GM21515 (cell line): ENCODE results near the gene FRS3.
"Not testable (repeated sequence)": the region's sequence is repeated elsewhere in the genome, so short reads cannot be mapped to it uniquely, and the experiment has no call there.

ENCODE experiments used
- ATAC-seq: cut with Tn5 transposase; IDR thresholded peaks from one replicate; pipeline ENCODE4 v1.9.1; 2021; ENCODE audit not compliant: unreplicated experiment

Gene FRS3

GRCh38 chr6:41770381-41771057 lies 9.2 kb downstream of the FRS3 start:
- ATAC-seq = no peak

DNA sequence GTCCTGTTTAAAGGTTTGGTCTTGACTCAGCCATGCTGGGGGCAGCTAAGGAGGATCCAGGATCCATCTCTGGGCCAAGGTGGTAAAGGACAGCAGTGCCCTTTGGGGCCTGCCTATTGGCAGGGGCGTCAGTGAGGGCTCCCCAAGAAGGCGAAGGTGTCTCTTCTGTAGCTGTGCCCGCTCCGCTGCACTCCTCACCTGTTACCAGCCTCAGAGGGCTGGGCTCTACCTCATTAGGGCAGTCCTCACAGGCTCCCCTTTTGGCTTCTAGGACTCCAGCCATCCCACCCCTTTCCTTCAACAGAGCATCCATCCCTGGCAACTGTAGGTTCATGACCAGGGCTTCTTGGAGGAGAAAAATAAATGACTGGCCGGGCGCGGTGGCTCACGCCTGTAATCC lies 10.3 kb downstream of the FRS3 start:
- no peak for ATAC-seq

GRCh38 chr6:41768545-41769308 lies 11.0 kb downstream of the FRS3 start:
- ATAC-seq = no peak

DNA sequence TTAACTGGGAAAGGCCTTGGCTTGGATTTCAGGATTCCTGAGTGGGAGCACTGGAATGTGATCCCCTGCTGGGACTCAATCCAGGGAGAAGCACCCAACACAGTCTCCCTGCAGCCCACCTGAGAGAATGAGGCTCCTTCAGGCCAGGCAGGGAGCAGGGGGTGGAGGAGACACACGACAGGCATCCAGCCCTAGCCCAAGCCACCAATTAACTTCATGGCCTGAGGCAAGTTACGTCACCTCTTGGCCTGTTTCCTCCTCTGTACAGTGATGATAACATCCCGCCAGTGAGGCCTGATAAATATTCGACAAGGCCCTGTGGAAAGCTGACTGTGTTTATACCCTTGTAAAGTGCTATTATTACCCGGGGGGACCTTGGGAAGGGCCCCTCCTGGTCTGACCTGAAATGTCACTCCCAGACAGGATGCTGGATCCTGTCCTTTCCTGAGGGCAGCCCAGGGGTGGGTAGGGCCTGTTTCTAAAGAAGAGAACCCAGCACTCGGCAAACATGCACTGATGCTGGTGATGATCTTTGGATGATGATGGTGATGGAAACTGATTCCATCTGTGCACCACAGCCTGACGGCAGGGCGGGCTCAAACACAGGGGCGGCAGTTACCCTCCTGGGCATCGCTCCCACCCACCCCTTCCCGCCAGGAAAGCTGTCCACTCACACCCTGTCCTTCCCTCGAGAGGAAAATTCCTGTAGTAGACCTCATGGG lies 12.4 kb downstream of the FRS3 start:
- ATAC-seq = no peak

GRCh38 chr6:41766043-41766664 lies 13.5 kb downstream of the FRS3 start:
- not testable (repeated sequence) for ATAC-seq

DNA sequence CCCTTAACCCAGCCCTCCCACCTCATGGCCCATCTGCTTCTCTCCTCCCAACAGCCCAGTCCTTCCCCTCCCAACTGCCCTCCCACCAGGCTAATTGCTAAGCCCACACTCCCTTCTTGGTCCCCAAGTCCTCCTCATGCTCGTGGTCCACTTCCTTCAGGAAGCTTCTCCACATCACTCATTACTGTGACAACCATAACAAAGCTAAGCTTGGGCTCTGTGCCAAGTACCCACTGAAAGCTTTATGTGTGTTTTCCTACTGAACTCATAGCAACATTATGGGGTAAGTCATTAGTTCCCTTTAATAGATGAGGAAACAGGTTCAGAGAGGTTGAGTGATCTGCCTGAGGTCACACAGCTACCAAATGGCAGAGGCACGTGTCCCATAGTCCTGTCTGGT lies 16.2 kb downstream of the FRS3 start:
- no peak for ATAC-seq

DNA sequence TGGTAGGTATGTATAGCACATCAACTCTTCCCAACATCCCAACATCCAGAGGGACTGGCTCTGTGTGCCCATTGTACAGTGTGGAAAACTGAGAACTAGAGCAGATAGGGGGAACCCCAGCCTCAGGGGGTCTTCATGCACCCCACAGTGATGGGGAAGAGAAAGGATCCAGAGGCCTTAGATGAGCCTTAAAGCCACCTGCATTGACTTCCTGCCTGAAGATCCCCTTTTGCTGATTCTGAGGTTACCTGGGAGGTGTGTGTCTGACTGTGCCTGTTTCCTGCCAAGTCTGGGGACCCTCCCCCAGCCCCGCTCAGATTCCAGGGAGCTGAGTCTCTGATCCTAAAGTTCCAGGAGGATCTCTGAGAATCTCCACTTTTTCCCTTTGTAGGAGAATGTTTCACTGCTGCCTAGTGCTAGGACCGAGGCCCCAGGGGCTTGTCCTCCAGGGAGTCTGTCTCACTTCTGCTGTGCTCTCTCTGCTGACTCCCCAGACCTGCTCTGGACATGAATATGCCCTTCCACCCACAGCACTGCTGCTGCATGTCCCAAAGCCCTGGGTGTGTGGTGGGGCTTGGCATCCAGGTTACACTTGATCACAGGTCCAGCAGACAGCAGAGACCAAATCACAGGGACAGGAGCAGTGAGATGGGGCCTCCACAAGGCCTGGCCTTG lies 19.7 kb downstream of the FRS3 start:
- no peak for ATAC-seq

DNA sequence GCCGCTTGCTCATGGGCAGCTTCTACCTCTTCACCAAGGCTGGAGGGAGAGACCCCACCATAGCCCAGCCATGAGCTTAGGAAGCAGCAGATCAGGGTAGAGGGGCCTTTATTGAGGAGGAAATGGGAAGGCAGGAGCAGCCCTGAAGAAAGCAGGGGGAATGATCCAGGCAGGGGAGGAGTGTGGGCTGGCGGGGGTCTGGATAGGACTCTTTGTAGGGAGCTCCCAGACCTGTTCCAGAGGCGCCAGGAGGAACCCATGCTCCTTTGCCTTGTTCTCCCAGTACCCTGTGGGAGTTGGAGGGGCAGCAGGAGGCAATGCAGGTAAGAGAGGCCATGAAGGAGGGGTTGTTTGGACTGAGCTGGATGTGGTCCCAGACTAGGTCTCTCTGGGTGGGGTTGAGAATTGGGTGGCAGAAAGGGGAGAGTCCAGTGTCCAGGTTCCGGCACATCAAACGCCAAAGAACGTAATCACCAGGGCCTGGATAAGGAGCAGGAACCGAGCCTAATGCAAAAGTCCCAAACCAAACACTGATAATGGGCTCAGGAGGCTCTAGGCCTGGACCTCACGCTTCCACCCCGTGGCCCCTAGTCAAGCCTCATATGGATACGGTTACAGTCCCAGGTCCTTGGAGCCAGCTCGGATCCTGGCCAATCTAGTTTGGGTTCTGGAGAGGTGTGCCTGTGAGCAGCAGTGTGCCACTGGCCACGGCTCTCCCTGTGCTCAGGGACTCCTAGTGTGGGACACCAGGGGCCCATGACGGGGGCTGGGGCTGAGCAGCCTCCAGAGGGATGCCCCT lies 20.4 kb downstream of the FRS3 start:
- no peak for ATAC-seq

DNA sequence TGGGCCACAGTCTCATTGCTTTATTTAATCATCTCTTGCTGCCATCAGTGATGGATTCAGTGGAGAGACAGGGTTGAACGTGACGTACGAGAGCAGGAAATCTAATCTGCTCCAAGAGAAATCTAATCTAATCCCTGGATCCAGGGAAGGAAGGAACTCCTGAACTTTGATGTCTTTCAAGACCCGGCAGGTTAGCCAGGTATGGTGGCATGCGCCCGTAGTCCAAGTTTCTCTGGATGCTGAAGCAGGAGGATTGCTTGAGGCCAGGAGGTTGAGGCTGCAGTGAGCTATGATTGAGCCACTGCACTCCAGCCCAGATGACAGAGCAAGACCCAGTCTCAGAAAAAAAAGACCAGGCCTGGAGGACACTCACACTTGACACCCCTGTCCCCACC lies 21.1 kb downstream of the FRS3 start:
- no peak for ATAC-seq

GRCh38 chr6:41757931-41758640 lies 21.6 kb downstream of the FRS3 start:
- no peak for ATAC-seq

- no peak for ATAC-seq
Observed at GRCh38 chr6:41757271-41757670, 22.4 kb downstream of the FRS3 start.

GRCh38 chr6:41756354-41756753 lies 23.3 kb downstream of the FRS3 start:
- no peak for ATAC-seq

DNA sequence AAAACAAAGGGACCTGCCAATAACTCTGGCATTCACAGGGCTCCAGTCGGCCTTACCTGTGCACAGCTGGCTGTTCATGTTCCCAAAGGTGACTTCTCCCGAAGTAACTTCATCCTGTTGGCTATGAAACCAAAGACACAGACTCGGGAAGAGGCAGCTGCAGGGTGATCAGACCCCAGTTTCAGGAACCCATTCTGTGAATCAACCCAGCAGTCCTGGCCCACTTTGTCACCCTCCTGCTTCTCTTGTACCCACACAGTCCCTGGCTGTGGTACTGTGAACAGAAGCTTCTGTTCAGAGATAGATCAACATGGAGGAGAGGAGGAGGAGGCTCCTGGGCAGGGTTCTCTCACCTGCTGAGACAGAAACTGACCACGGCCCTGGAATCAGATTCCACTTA lies 23.8 kb downstream of the FRS3 start:
- ATAC-seq = no peak

- no peak for ATAC-seq
Observed at GRCh38 chr6:41750374-41750773, 29.3 kb downstream of the FRS3 start.

GRCh38 chr6:41748542-41748941 lies 31.2 kb downstream of the FRS3 start:
- ATAC-seq = no peak

DNA sequence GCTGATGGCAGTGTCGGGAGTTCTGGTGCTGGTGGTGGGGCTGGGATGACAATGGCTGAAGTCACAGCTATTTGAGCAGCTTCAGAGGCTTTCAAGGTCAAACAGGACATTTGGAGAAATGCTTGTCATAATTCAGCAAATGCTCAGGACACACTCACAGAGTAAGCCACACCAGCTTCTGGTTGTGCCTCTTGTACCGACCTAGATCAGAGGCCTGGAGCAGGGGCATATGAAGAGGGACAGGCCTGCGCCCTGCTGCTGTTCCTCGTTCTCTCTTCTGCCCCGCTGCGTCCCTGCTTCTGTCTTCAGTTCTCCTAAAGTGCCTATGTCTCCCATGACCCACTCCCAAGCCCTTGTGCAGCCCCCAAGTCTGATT lies 31.6 kb downstream of the FRS3 start:
- ATAC-seq = no peak

- no peak for ATAC-seq
Observed at GRCh38 chr6:41747256-41748101, 32.2 kb downstream of the FRS3 start, which contains the start of gene PGC. TSS of gene PGC (minus strand) at chr6:41747397. CDS start at chr6:41747334, 63 bp downstream.

GRCh38 chr6:41746107-41746506 lies 33.6 kb downstream of the FRS3 start:
- no peak for ATAC-seq
